ENCODE measurements around the gene PRKACA.
A peak's percentile ranks its signal among the peaks of the same experiment; 100 is the strongest.

The PRKACA gene

GRCh38 chr19:14117668-14118164, at the start of gene PRKACA:
TSS of gene PRKACA (minus strand) at chr19:14117762. CDS start at chr19:14117547, 215 bp downstream.
- H3K27ac ChIP-seq = no peak within 1 kb of the TSS
- no peaks in the 10 kb centered on the region for H3K36me3 ChIP-seq (ENCODE audit: insufficient read depth, low read length)

GRCh38 chr19:14166999-14167575, 49.5 kb upstream of the PRKACA start:
- Histone ChIP-seq H3K9me3 (ENCODE audit: low read depth, low read length) (no peaks in the 10 kb centered on the region), H3K27ac (no peak overlapping the region), H3K4me3 (no peak overlapping the region), H3K9ac (ENCODE audit: insufficient read length) (no peak overlapping the region), H3K36me3 (ENCODE audit: insufficient read depth, low read length) (peaks cover 39% of the 10 kb centered on the region)
- TF ChIP-seq EZH2 (IDR thresholded peaks at IDR 0.05) (no peak), POLR2AphosphoS5 (IDR thresholded peaks at IDR 0.05; ENCODE audit: borderline replicate concordance, low read depth, low read length) (no peak), FOXP2 (optimal IDR thresholded peaks at IDR 0.05; ENCODE audit: control extremely low read depth, extremely low read length, insufficient read depth) (no peak)
- no peak for DNase-seq (ENCODE audit: low read depth, low spot score)

More at GRCh38 chr19:14117668-14118164, at the start of gene PRKACA:
- Histone ChIP-seq H3K9me3 (ENCODE audit: low read depth, low read length) (no peaks in the 10 kb centered on the region), H3K4me3 (peak within 1 kb of the TSS; percentile 83), H3K9ac (ENCODE audit: insufficient read length) (peak within 1 kb of the TSS; percentile 68)
- TF ChIP-seq FOXP2 (optimal IDR thresholded peaks at IDR 0.05; ENCODE audit: control extremely low read depth, extremely low read length, insufficient read depth) = peak; percentile 68
- TF ChIP-seq POLR2AphosphoS5 (IDR thresholded peaks at IDR 0.05; ENCODE audit: borderline replicate concordance, low read depth, low read length) = peak; percentile 40; the same call in 1 of the 2 replicates
- TF ChIP-seq EZH2 (IDR thresholded peaks at IDR 0.05) = no peak
- DNase-seq (ENCODE audit: low read depth, low spot score) = peak; percentile 78

GRCh38 chr19:14165990-14166830, 48.6 kb upstream of the PRKACA start:
- H3K9me3 ChIP-seq (ENCODE audit: low read depth, low read length) = no peaks in the 10 kb centered on the region
- DNase-seq (ENCODE audit: low read depth, low spot score) = no peak
- TF ChIP-seq FOXP2 (optimal IDR thresholded peaks at IDR 0.05; ENCODE audit: control extremely low read depth, extremely low read length, insufficient read depth) = no peak
- TF ChIP-seq EZH2 (IDR thresholded peaks at IDR 0.05) = no peak
- TF ChIP-seq POLR2AphosphoS5 (IDR thresholded peaks at IDR 0.05; ENCODE audit: borderline replicate concordance, low read depth, low read length) = no peak
- no peak overlapping the region for H3K27ac ChIP-seq
- H3K9ac ChIP-seq (ENCODE audit: insufficient read length) = no peak overlapping the region
- H3K36me3 ChIP-seq (ENCODE audit: insufficient read depth, low read length) = peaks cover 33% of the 10 kb centered on the region
- H3K4me3 ChIP-seq = no peak overlapping the region

GRCh38 chr19:14164724-14165493, 47.3 kb upstream of the PRKACA start:
- no peak overlapping the region for H3K4me3 ChIP-seq
- TF ChIP-seq FOXP2 (optimal IDR thresholded peaks at IDR 0.05; ENCODE audit: control extremely low read depth, extremely low read length, insufficient read depth) (no peak), POLR2AphosphoS5 (IDR thresholded peaks at IDR 0.05; ENCODE audit: borderline replicate concordance, low read depth, low read length) (no peak), EZH2 (IDR thresholded peaks at IDR 0.05) (no peak)
- H3K36me3 ChIP-seq (ENCODE audit: insufficient read depth, low read length) = peaks cover 28% of the 10 kb centered on the region; the same call in 1 of the 2 replicates
- H3K27ac ChIP-seq = no peak overlapping the region
- H3K9ac ChIP-seq (ENCODE audit: insufficient read length) = no peak overlapping the region
- no peaks in the 10 kb centered on the region for H3K9me3 ChIP-seq (ENCODE audit: low read depth, low read length)
- DNase-seq (ENCODE audit: low read depth, low spot score) = no peak

- Histone ChIP-seq H3K9me3 (ENCODE audit: low read depth, low read length) (no peaks in the 10 kb centered on the region), H3K9ac (ENCODE audit: insufficient read length) (no peak overlapping the region), H3K36me3 (ENCODE audit: insufficient read depth, low read length) (peaks cover 28% of the 10 kb centered on the region; the same call in 1 of the 2 replicates), H3K27ac (no peak overlapping the region), H3K4me3 (no peak overlapping the region)
- TF ChIP-seq FOXP2 (optimal IDR thresholded peaks at IDR 0.05; ENCODE audit: control extremely low read depth, extremely low read length, insufficient read depth) (no peak), EZH2 (IDR thresholded peaks at IDR 0.05) (no peak), POLR2AphosphoS5 (IDR thresholded peaks at IDR 0.05; ENCODE audit: borderline replicate concordance, low read depth, low read length) (no peak)
- no peak for DNase-seq (ENCODE audit: low read depth, low spot score)
Measured at GRCh38 chr19:14164082-14164481, 46.5 kb upstream of the PRKACA start.

GRCh38 chr19:14162871-14163297, 45.3 kb upstream of the PRKACA start:
- H3K36me3 ChIP-seq (ENCODE audit: insufficient read depth, low read length) = peaks cover 36% of the 10 kb centered on the region; the same call in 1 of the 2 replicates
- TF ChIP-seq FOXP2 (optimal IDR thresholded peaks at IDR 0.05; ENCODE audit: control extremely low read depth, extremely low read length, insufficient read depth) (no peak), POLR2AphosphoS5 (IDR thresholded peaks at IDR 0.05; ENCODE audit: borderline replicate concordance, low read depth, low read length) (no peak), EZH2 (IDR thresholded peaks at IDR 0.05) (no peak)

GRCh38 chr19:14161305-14161704, 43.7 kb upstream of the PRKACA start:
- no peak for TF ChIP-seq FOXP2 (optimal IDR thresholded peaks at IDR 0.05; ENCODE audit: control extremely low read depth, extremely low read length, insufficient read depth)
- TF ChIP-seq POLR2AphosphoS5 (IDR thresholded peaks at IDR 0.05; ENCODE audit: borderline replicate concordance, low read depth, low read length) = no peak
- TF ChIP-seq EZH2 (IDR thresholded peaks at IDR 0.05) = no peak
- H3K9me3 ChIP-seq (ENCODE audit: low read depth, low read length) = no peaks in the 10 kb centered on the region
- no peak overlapping the region for H3K9ac ChIP-seq (ENCODE audit: insufficient read length)
- H3K4me3 ChIP-seq = no peak overlapping the region
- peaks cover 50% of the 10 kb centered on the region; the same call in 1 of the 2 replicates for H3K36me3 ChIP-seq (ENCODE audit: insufficient read depth, low read length)
- H3K27ac ChIP-seq = no peak overlapping the region
- no peak for DNase-seq (ENCODE audit: low read depth, low spot score)

More at GRCh38 chr19:14162871-14163297, 45.3 kb upstream of the PRKACA start:
- H3K9me3 ChIP-seq (ENCODE audit: low read depth, low read length) = no peaks in the 10 kb centered on the region
- no peak for DNase-seq (ENCODE audit: low read depth, low spot score)
- H3K9ac ChIP-seq (ENCODE audit: insufficient read length) = no peak overlapping the region
- no peak overlapping the region for H3K4me3 ChIP-seq
- H3K27ac ChIP-seq = no peak overlapping the region
